Fibroblast of skin of abdomen (primary cell): ENCODE results near the gene SLC9A4.

Experiments used
- DNase-seq: peaks from one replicate; pipeline ENCODE4 v3.0.0-alpha.2; 2013

The SLC9A4 gene

GRCh38 chr2:102504833-102505232 is 31.8 kb downstream of the SLC9A4 start:
- DNase-seq, result no peak

DNA sequence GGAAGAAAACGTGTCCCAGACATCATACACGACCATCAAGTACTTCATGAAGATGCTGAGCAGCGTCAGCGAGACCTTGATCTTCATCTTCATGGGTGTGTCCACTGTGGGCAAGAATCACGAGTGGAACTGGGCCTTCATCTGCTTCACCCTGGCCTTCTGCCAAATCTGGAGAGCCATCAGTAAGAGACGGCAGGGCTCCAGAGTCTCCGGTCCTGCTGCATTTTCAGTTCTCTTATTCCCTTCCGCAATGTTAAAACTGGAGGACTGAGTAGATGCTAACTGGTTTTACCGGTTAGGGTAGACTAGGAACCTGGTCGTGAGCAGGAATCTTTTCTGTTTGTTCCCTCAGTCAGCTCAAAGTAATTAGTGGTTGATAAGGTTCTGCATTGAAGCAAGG is 32.3 kb downstream of the SLC9A4 start:
- no peak for DNase-seq

GRCh38 chr2:102506743-102507142 is 33.7 kb downstream of the SLC9A4 start:
- DNase-seq, result no peak

DNA sequence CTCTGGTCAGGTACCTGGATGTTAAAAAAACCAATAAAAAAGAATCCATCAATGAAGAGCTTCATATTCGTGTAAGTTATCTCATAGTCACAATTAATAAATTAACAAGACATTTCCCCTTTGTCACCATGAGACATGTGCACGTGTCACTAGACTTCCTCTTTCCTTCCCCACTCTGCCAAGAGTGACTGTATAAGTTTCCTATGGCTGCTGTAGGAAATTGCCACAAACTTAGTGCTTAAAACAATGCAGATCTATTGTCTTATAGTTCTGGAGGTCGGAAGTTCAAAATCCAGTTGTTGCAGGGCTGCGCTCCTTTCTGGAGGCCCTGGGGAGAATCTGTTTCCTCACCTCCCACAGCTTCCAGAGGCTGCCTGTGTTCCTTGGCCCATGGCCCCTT is 35.8 kb downstream of the SLC9A4 start:
- no peak for DNase-seq

DNA sequence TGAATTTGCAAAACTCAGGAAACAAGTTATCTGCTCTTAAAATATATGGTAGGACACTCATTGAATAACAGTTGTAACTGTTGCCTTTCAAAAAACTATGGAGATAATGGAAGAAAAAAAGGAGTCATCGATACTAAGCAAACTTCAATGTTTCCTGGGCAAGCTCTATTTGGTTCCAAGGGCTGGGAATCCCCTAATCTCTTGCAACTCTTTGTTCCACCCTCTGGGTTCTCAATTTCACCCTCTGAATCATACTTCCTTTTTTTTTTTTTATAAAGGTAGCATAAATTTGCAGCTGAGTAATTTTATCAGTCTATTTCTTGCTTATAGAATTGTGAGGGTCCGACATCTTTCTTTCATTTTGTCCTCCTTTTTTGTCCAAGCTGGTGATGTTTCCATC is 36.7 kb downstream of the SLC9A4 start:
- DNase-seq, result no peak

DNA sequence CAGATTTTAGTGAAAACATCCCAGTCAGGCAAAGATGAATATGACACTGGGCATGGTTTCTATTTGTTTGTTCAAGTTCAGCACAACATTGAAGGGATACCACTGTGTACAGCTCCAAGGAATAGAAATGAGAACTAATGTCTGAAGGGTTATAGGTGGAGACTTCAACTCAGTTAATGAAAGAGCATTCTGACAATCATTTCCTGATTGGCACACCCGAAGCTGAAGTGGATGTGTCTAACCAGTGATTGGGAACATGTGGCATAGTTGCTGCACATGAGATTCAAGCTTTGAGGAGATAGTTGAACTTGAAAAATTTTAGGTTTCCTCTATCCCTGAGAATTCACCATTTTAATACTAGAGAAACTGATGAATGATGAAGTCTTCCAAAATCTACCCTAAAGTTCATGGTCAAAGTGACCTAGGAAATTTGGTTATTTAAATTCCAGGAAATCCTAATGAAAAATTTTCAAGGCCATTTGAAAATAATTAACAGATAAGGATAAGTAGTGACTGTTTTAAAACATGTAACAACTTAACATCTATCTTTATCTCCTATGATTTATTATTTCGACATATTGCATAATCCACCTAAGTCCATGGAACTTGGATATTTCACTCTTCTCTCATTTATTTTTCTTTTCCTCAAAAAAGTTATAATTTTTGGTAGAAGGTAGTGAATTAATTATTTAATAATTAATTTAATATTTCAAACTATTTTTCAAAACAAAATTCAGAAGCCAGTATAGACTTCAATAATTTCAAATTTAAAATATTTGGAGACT is 38.0 kb downstream of the SLC9A4 start:
- DNase-seq, result no peak

DNA sequence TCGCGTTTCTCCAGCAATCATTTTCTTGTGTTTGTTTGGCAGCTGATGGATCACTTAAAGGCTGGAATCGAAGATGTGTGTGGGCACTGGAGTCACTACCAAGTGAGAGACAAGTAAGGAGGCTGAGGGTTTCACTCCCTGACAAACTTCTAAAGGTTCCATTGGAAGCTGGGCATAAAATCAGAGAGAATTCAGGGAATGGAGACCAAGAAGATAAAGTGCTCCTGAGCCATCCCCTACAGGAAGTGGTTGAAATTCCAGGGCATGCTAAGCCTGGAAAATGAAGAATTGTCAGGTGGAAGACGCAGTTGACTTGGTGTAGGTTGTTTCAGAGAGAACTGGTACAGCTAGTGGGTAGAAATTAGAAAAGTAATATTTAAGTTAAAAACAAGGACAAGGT is 39.1 kb downstream of the SLC9A4 start:
- no peak for DNase-seq

DNA sequence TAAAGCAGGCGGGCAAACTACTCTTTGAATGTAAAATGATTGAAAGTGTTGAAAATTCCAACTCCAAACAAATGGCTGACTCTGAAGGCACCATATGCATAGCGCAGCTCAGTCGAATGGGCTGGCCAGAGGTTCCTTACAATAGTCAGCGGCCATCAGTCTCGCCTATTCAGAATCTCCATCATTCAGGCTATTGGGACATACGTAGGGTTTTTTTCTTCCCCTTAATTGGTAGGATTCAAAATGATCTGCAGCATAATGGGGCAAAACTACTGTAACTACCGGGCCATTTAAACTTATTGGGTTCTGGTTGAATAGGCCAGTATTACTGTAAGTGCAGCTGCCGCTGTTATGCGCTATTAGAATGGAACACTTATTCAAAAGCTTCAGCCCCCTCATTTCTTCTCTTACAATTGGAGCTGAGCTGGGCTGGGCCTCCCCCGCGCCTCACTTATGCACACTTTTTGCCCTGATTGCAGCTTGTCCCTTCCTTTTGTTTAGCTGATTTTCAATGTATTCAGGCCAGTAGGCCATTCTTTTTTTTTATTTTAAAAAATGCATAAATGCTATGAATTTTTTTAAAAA is 40.4 kb downstream of the SLC9A4 start:
- DNase-seq, result no peak

DNA sequence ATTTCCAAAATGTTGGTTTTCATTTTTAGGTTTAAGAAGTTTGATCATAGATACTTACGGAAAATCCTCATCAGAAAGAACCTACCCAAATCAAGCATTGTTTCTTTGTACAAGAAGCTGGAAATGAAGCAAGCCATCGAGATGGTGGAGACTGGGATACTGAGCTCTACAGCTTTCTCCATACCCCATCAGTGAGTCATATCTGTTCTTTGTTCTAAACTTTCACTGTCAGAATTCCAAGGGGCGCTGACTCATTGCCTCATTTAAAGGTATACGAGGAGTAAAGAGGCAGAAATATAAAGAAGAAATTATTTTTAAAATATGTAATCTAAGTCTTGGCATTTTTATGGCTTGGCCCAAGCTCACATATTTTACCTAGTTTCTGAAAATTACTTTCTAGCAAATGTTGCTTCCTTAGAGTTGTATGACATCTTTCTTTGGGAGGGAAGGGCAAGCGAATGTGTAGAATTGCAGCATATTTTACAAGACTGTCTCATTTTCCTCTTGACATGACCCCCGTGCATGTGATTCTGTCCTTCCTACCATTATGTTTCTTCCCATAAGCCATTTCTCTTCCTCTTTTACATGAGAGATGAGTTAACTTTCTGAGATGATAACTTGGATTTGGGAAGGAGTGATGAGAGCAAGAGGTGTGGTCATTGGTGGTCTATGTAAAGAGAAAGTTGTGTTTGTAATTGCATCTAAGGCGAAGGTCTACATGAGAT is 41.2 kb downstream of the SLC9A4 start:
- DNase-seq, result peak; percentile 96

- no peak for DNase-seq
Measured at GRCh38 chr2:102515851-102516250, 42.8 kb downstream of the SLC9A4 start.

GRCh38 chr2:102518170-102518569 is 45.1 kb downstream of the SLC9A4 start:
- no peak for DNase-seq

DNA sequence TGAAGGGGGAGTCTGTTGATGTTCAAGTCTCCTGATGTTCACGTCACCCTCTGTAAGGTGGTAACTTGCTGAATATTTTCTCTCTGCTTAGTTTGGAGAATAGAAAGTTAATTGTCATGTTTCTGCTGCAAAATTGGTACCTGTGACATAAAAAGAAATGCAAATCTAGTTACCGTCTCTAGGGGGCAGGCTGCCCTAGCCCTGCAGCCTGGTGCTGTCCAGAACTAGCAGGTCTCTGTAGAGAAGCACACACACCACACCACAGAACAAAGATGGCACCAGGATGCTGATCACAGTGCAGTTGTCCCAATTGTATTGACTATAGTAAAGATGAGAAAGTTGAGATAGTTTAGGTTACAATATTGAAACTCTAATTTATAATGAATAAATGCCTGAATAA is 47.0 kb downstream of the SLC9A4 start:
- no peak for DNase-seq

- DNase-seq, result no peak
Measured at GRCh38 chr2:102520801-102521200, 47.8 kb downstream of the SLC9A4 start.

DNA sequence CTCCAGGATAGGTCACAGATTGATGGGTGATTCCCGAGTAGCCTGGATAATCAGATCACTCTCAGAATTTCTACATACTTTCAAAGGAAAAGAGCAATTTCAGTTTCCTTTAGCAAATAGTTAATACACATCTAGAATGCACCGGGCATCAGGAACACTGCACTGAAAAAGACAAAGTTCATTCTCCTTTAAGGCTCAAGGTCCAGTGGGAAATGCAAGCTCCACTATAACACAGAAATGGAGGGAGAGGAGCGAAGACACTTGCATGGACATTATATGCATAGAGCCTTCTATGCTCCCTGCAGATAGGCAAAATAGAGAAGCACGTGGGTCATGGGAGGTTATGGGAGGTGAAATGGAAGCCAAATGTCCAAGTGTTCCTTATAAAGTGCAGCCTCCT is 49.1 kb downstream of the SLC9A4 start:
- DNase-seq, result no peak

GRCh38 chr2:102522890-102523289 is 49.9 kb downstream of the SLC9A4 start:
- no peak for DNase-seq

- DNase-seq, result no peak
Measured at GRCh38 chr2:102523651-102524050, 50.6 kb downstream of the SLC9A4 start.

GRCh38 chr2:102527086-102527485 is 54.1 kb downstream of the SLC9A4 start:
- no peak for DNase-seq

DNA sequence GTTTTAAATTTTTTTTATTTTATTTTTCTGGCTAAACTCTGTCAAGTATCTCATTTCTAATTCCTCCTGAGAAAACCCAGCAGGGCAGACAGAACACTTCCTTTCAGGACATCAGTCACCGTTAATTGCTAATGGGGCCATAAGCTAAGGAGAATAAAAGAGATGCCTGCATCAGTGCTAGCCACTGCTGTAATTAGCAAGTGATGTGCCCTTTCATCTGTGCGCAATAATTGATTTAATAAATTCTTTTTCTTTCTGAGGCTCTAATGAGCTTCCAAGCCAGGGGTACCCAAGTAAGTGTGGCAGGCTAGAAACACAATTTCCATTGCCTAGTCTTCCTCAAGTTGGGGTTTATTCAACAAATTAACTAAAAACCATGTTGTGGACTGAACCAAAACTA is 65.5 kb downstream of the SLC9A4 start:
- no peak for DNase-seq

GRCh38 chr2:102540882-102541281 is 67.9 kb downstream of the SLC9A4 start:
- no peak for DNase-seq

DNA sequence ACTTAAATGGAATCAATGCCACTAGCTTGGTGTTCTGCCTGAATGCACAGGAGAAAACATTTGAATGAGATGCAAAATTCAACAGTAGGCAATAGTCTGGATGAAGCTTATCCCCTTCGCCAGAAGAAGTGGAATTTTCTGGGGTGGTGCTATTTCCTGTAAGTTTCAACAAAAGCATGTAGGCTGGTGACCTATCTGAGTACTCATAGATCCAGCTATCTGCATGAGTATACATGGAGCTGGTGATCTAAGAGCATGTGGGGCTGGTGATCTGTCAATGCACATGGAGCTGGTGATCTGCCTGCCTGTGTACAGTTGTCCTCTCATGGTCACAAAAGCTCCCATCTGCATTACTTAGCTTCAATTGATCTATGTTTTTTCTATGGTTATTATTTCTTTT is 71.2 kb downstream of the SLC9A4 start:
- no peak for DNase-seq

- no peak for DNase-seq
Measured at GRCh38 chr2:102547462-102547861, 74.4 kb downstream of the SLC9A4 start.

DNA sequence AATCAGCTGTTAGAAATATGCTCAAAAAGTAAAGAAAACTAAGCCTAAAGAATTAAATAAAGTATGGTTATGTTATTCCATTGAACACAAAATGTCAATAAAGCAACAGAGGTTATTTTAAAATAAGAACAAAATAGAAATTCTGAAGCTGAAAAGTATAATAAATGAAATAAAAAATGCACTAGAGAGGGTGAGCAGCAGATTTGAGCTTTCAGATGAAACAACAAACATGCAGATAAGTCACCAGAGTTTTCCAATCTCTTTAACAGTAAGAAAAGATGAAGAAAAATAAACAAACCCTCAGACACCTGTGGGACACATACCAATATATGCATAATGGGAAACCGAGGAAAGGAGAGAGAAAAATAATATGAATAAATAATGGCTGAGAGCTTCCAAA is 76.0 kb downstream of the SLC9A4 start:
- no peak for DNase-seq

DNA sequence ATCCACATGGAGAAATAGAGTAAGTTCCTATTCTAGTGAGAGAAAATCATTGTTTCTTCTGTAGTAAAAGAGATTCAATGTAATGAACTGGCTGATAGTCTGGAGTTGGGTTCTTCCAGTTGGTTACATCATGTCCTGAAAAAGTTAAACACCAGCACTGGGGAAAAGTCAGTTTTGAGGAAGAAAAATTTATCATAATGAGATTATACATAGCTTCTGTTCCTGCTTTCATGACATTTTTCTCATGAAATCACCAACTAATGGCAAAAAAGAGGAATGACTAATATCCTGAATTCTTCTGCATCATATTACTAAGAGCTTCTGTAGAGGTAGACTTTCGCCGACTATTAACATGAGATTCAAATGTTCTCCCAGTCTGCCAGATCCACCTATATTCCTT is 77.1 kb downstream of the SLC9A4 start:
- DNase-seq, result no peak
